A673 (cell line): ENCODE data around the gene ARL4D. TPM values are rescaled to one million over a fixed set of nuclear protein-coding genes. Genes with fewer than 3 reads are reported as not detected.

ENCODE experiments used
- BruUV-seq: library from RNA; stranded (reverse); fragments of 400-500 nt; replicated peaks from 2 replicates; lab custom pipeline; 2021; lab: Mats Ljungman, UMichigan
- CTCF ChIA-PET: fragments of 300-600 bp; sonication (Branson Sonifier 250); formaldehyde crosslinking; loops from one replicate; lab custom pipeline; 2022; ENCODE audit warnings: antibody characterized with exemption; lab: Charles Lee
- POLR2A ChIA-PET: fragments of 300-600 bp; sonication (Branson Sonifier 250); formaldehyde crosslinking; loops from one replicate; lab custom pipeline; 2022; ENCODE audit warnings: antibody characterized with exemption; ENCODE audit not compliant: low non-redundant PET; lab: Charles Lee
- DNase-seq: peaks from one replicate; pipeline ENCODE4 v3.0.0-alpha.2; 2015; ENCODE audit warnings: low spot score
- H3K27ac ChIP-seq: fragments of 200-600 bp; sonication (generic); 2 replicates; pipeline ENCODE4 v1.5.1; 2016; ENCODE audit warnings: mixed run types, low read depth, mild to moderate bottlenecking, mixed read lengths, antibody characterized with exemption, low read length; ENCODE audit not compliant: poor library complexity, severe bottlenecking
- H3K27me3 ChIP-seq: fragments of 200-600 bp; sonication (generic); replicated peaks from 2 replicates; pipeline ENCODE4 v1.6.1; 2017; ENCODE audit warnings: mixed run types, low read depth, mild to moderate bottlenecking, mixed read lengths, antibody characterized with exemption, low read length; ENCODE audit not compliant: insufficient read depth, poor library complexity
- H3K36me3 ChIP-seq: fragments of 200-600 bp; sonication (generic); 2 replicates; pipeline ENCODE4 v1.6.1; 2016; ENCODE audit warnings: mixed run types, mild to moderate bottlenecking, mixed read lengths, antibody characterized with exemption, low read length; ENCODE audit not compliant: insufficient read depth, poor library complexity, severe bottlenecking
- H3K4me1 ChIP-seq: fragments of 200-600 bp; sonication (generic); 2 replicates; pipeline ENCODE4 v1.6.1; 2017; ENCODE audit warnings: mixed run types, mild to moderate bottlenecking, mixed read lengths, antibody characterized with exemption, low read length; ENCODE audit not compliant: insufficient read depth, poor library complexity, severe bottlenecking
- H3K4me3 ChIP-seq: fragments of 200-600 bp; sonication (generic); 2 replicates; pipeline ENCODE4 v1.5.1; 2016; ENCODE audit warnings: low read depth, mixed run types, mild to moderate bottlenecking, mixed read lengths, low read length; ENCODE audit not compliant: poor library complexity, severe bottlenecking
- H3K9me3 ChIP-seq: fragments of 200-600 bp; sonication (generic); 2 replicates; pipeline ENCODE4 v1.6.1; 2016; ENCODE audit warnings: mixed run types, low read depth, mild to moderate bottlenecking, mixed read lengths, antibody characterized with exemption, low read length; ENCODE audit not compliant: poor library complexity, severe bottlenecking
- EZH2 ChIP-seq: fragments of 200-600 bp; sonication (generic); IDR thresholded peaks from 2 replicates; pipeline ENCODE4 v1.6.1; 2017; ENCODE audit warnings: borderline replicate concordance, low read depth, mild to moderate bottlenecking, mixed read lengths, antibody characterized with exemption, low read length; ENCODE audit not compliant: poor library complexity, severe bottlenecking
- intact Hi-C: fragments of 100-400 bp; cut with micrococcal nuclease; formaldehyde crosslinking; loops from one replicate; pipeline ENCODE4 v1.10.0; 2022; ENCODE audit not compliant: unreplicated experiment
- total RNA-seq: library from RNA; stranded (reverse); gene quantifications from 2 replicates; pipeline ENCODE4 v1.2.3, GENCODE V29; 2021
- TF ChIP-seq, protein P1 (sequence below): fragments of 300-800, 200-600 bp; sonication (generic); conservative IDR thresholded peaks from 2 replicates; pipeline ENCODE4 v1.5.1; 2017; ENCODE audit warnings: low read depth, mild to moderate bottlenecking, antibody characterized with exemption, low read length, moderate library complexity, mixed read lengths

ARL4D gene
- total RNA-seq, 1 experiment from 2014 or later = 4.3 TPM

- H3K4me1 ChIP-seq = no peaks in the 10 kb centered on the region
- no peaks in the 10 kb centered on the region for H3K27me3 ChIP-seq
- no peaks in the 10 kb centered on the region for H3K36me3 ChIP-seq
- peak overlapping the region; percentile 80 for H3K27ac ChIP-seq
- CTCF ChIA-PET = interaction anchor here (0.5 to 1.2 kb wide), 3 partner anchors 10 to 95 kb away, joined by 4 to 5 read pairs (median 5); partner anchors contain the start of gene DHX8
- TF ChIP-seq, protein P1, sequence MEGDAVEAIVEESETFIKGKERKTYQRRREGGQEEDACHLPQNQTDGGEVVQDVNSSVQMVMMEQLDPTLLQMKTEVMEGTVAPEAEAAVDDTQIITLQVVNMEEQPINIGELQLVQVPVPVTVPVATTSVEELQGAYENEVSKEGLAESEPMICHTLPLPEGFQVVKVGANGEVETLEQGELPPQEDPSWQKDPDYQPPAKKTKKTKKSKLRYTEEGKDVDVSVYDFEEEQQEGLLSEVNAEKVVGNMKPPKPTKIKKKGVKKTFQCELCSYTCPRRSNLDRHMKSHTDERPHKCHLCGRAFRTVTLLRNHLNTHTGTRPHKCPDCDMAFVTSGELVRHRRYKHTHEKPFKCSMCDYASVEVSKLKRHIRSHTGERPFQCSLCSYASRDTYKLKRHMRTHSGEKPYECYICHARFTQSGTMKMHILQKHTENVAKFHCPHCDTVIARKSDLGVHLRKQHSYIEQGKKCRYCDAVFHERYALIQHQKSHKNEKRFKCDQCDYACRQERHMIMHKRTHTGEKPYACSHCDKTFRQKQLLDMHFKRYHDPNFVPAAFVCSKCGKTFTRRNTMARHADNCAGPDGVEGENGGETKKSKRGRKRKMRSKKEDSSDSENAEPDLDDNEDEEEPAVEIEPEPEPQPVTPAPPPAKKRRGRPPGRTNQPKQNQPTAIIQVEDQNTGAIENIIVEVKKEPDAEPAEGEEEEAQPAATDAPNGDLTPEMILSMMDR = no peak
- no peak for TF ChIP-seq EZH2
- no peaks in the 10 kb centered on the region for H3K9me3 ChIP-seq
- DNase-seq = peak; percentile 84
- peak overlapping the region; percentile 47 for H3K4me3 ChIP-seq
- BruUV-seq = no TSS peak
- POLR2A ChIA-PET = interaction anchor here (0.7 to 1.3 kb wide), 4 partner anchors 10 to 1348 kb away, joined by 3 to 8 read pairs (median 5); partner anchors contain the start of gene ARL4D
- intact Hi-C loops = loop anchor here (1.0 kb wide), 1 partner anchor 95 kb away; the partner anchor contains the start of gene DHX8
Measured at GRCh38 chr17:43388359-43389045, 10.3 kb upstream of the ARL4D start.

GRCh38 chr17:43389046-43389947, 9.5 kb upstream of the ARL4D start:
- Histone ChIP-seq H3K9me3 (no peaks in the 10 kb centered on the region), H3K27ac (peak overlapping the region; percentile 80), H3K36me3 (no peaks in the 10 kb centered on the region), H3K4me1 (no peaks in the 10 kb centered on the region), H3K4me3 (peak overlapping the region; percentile 47), H3K27me3 (no peaks in the 10 kb centered on the region)
- no peak for TF ChIP-seq EZH2
- TF ChIP-seq, protein P1 = peak; percentile 73
- no TSS peak for BruUV-seq
- ChIA-PET POLR2A (interaction anchor here (0.7 to 1.3 kb wide), 4 partner anchors 9 to 1347 kb away, joined by 3 to 8 read pairs (median 5); partner anchors contain the start of gene ARL4D), CTCF (interaction anchor here (1.2 kb wide), 2 partner anchors 21 to 95 kb away, joined by 5 read pairs; partner anchors contain the start of gene DHX8)
- DNase-seq = peak; percentile 70
- intact Hi-C loops = loop anchor here (1.0 kb wide), 1 partner anchor 94 kb away; the partner anchor contains the start of gene DHX8

GRCh38 chr17:43392397-43392796, 6.4 kb upstream of the ARL4D start:
- BruUV-seq = no TSS peak
- no peaks in the 10 kb centered on the region for H3K36me3 ChIP-seq
- TF ChIP-seq, protein P1 = no peak
- no peak for TF ChIP-seq EZH2
- no peak for DNase-seq
- intact Hi-C loops = no loop called here
- H3K4me3 ChIP-seq = no peak overlapping the region
- CTCF ChIA-PET = interaction anchor here (3.1 kb wide), 1 partner anchor 91 kb away, joined by 15 read pairs; the partner anchor contains the start of gene DHX8
- no peaks in the 10 kb centered on the region for H3K9me3 ChIP-seq
- POLR2A ChIA-PET = no interaction called here
- no peaks in the 10 kb centered on the region for H3K4me1 ChIP-seq
- no peaks in the 10 kb centered on the region for H3K27me3 ChIP-seq
- no peak overlapping the region for H3K27ac ChIP-seq
